K562 (cell line): Measurements from ENCODE around the gene RERE. TPM values are rescaled to one million over a fixed set of nuclear protein-coding genes. Genes with fewer than 3 reads are reported as not detected.

ENCODE experiments used
- ATAC-seq: fragments of 200-7000 bp; cut with Tn5 transposase; 3 replicates; pipeline ENCODE4 v1.9.1; 2020; ENCODE audit warnings: moderate library complexity
- BruUV-seq: library from RNA; stranded (reverse); fragments of 400-500 nt; replicated peaks from 2 replicates; lab custom pipeline; 2021; lab: Mats Ljungman, UMichigan
- CTCF ChIA-PET: fragments of 300-600 bp; formaldehyde crosslinking; extraction: SDS; loops from one replicate; lab custom pipeline; 2021; ENCODE audit warnings: low intra/inter-chr PET ratio; lab: Yijun Ruan, JAX
- POLR2A ChIA-PET: fragments of 300-600, 350-650 bp; sonication (Branson Sonifier 250); formaldehyde crosslinking; extraction: SDS; loops from one replicate; lab custom pipeline; 2021; ENCODE audit warnings: antibody characterized with exemption, inconsistent platforms; lab: Yijun Ruan, JAX
- DNase-seq, 4 experiments: peaks; one replicate each; pipeline versions ENCODE4 v3.0.0 to v3.0.0-alpha.2; 2011 to 2018; ENCODE audit warnings: low spot score in 3 of 4, mixed read lengths in 3 of 4; ENCODE audit errors: extremely low read depth in 1 of 4
- FAIRE-seq: peaks from 2 replicates; lab custom pipeline; 2011; peaks lifted over from hg19 to GRCh38; lab: Jason Lieb, UNC
- H2AFZ ChIP-seq: 2 replicates; pipeline ENCODE4 v1.6.0; 2011; ENCODE audit warnings: low read depth, low read length, control low read depth, inconsistent platforms
- H3K27ac ChIP-seq: fragments of 200-600 bp; 3 replicates; pipeline ENCODE4 v1.8.0; 2011; ENCODE audit warnings: low read depth, mild to moderate bottlenecking, control low read depth, inconsistent platforms, low read length, moderate library complexity, mixed read lengths; ENCODE audit errors: extremely low read depth
- H3K27me3 ChIP-seq, 2 experiments: fragments of 300-600 bp in 1 of 2; 2 replicates in 1 of 2; 3 replicates in 1 of 2; pipeline versions ENCODE4 v1.6.0 to v1.8.0; 2011; ENCODE audit warnings: inconsistent platforms in 2 of 2, low read length in 2 of 2, mild to moderate bottlenecking in 1 of 2, mixed read lengths in 1 of 2, moderate library complexity in 1 of 2; ENCODE audit not compliant: control insufficient read depth in 2 of 2, insufficient read depth in 2 of 2
- H3K36me3 ChIP-seq: fragments of 300-600 bp; 3 replicates; pipeline ENCODE4 v1.8.0; 2011; ENCODE audit warnings: mild to moderate bottlenecking, low read length, inconsistent platforms; ENCODE audit not compliant: control insufficient read depth, insufficient read depth
- H3K4me1 ChIP-seq, 2 experiments: fragments of 200-600 bp in 1 of 2; replicated peaks in 1 of 2; 2 replicates in 1 of 2; 3 replicates in 1 of 2; pipeline versions ENCODE4 v1.5.1 to v1.8.0; 2011; ENCODE audit warnings: inconsistent platforms in 2 of 2, low read length in 2 of 2, mild to moderate bottlenecking in 1 of 2, mixed read lengths in 1 of 2, moderate library complexity in 1 of 2; ENCODE audit not compliant: control insufficient read depth in 2 of 2, insufficient read depth in 2 of 2
- H3K4me2 ChIP-seq: 2 replicates; pipeline ENCODE4 v1.6.1; 2011; ENCODE audit warnings: low read length, control low read depth, inconsistent platforms, mixed read lengths; ENCODE audit not compliant: insufficient read depth
- H3K4me3 ChIP-seq: fragments of 200-600 bp; sonication (generic), shearing (Covaris generic); 2 replicates; pipeline ENCODE4 v1.5.1; 2016; ENCODE audit warnings: control low read depth, inconsistent platforms
- H3K79me2 ChIP-seq: fragments of 200-600 bp; 3 replicates; pipeline ENCODE4 v1.8.0; 2011; ENCODE audit warnings: low read length, inconsistent platforms; ENCODE audit not compliant: control insufficient read depth, insufficient read depth
- H3K9ac ChIP-seq, 2 experiments: 2 replicates each; pipeline versions ENCODE4 v1.6.0 to v1.6.1; 2011; ENCODE audit warnings: low read depth in 2 of 2, low read length in 2 of 2, control low read depth in 1 of 2, inconsistent platforms in 1 of 2, mild to moderate bottlenecking in 1 of 2, mixed read lengths in 1 of 2; ENCODE audit not compliant: insufficient read depth in 1 of 2
- H3K9me1 ChIP-seq: one replicate; pipeline ENCODE4 v1.6.0; 2011; ENCODE audit warnings: inconsistent platforms, mild to moderate bottlenecking, low read length, moderate library complexity; ENCODE audit not compliant: control insufficient read depth, insufficient read depth
- H3K9me3 ChIP-seq: replicated peaks from 2 replicates; pipeline ENCODE4 v1.5.1; 2011; ENCODE audit warnings: low read depth, low read length, inconsistent platforms; ENCODE audit not compliant: control insufficient read depth, insufficient read depth
- H4K20me1 ChIP-seq: replicated peaks from 2 replicates; pipeline ENCODE4 v1.6.1; 2011; ENCODE audit warnings: low read length, inconsistent platforms, mixed read lengths; ENCODE audit not compliant: control insufficient read depth, insufficient read depth
- CBX2 ChIP-seq: fragments of 200-600 bp; sonication (generic); IDR thresholded peaks from one replicate; pipeline ENCODE4 v1.6.1; 2012; ENCODE audit warnings: mild to moderate bottlenecking, low read length, inconsistent platforms; ENCODE audit not compliant: insufficient read depth, poor library complexity, severe bottlenecking
- CEBPB ChIP-seq: fragments of 450-650 bp; IDR thresholded peaks from 2 replicates; pipeline ENCODE4 v1.6.1; 2016; ENCODE audit warnings: missing genetic modification characterization, missing compliant biosample characterization
- CEBPG ChIP-seq, 3 experiments: fragments of 200-800 bp in 1 of 3; sonication (Bioruptor generic) in 1 of 3; sonication (generic) in 1 of 3; formaldehyde crosslinking in 1 of 3; IDR thresholded peaks in 2 of 3; conservative IDR thresholded peaks in 1 of 3; 2 replicates each; pipeline versions ENCODE4 v1.6.1 to v1.8.0; 2016 to 2022; ENCODE audit warnings: missing compliant biosample characterization in 2 of 3, missing genetic modification characterization in 2 of 3, mild to moderate bottlenecking in 1 of 3, missing genetic modification reagents in 1 of 3
- EZH2 ChIP-seq: IDR thresholded peaks from 2 replicates; pipeline ENCODE4 v1.6.1; 2012; ENCODE audit warnings: low read depth, mild to moderate bottlenecking, inconsistent platforms, low read length, borderline replicate concordance
- GATA2 ChIP-seq: sonication (generic); formaldehyde crosslinking; IDR thresholded peaks from 2 replicates; pipeline ENCODE4 v1.4.0; 2020; ENCODE audit warnings: mild to moderate bottlenecking, missing genetic modification reagents
- GATAD2B ChIP-seq: fragments of 450-650 bp; IDR thresholded peaks from 2 replicates; pipeline ENCODE4 v1.6.1; 2017; ENCODE audit warnings: mild to moderate bottlenecking, borderline replicate concordance
- GMEB1 ChIP-seq: fragments of 250-450 bp; sonication (Bioruptor Pico); IDR thresholded peaks from 2 replicates; pipeline ENCODE4 v1.4.0; 2020; ENCODE audit warnings: mild to moderate bottlenecking
- HBP1 ChIP-seq: fragments of 450-650 bp; formaldehyde crosslinking; IDR thresholded peaks from 2 replicates; pipeline ENCODE4 v1.4.0; 2022; ENCODE audit warnings: missing genetic modification characterization
- STAT5A ChIP-seq: IDR thresholded peaks from 2 replicates; pipeline ENCODE4 v1.6.1; 2012; ENCODE audit warnings: low read length, inconsistent platforms, borderline replicate concordance
- U2AF2 ChIP-seq: fragments of 200-400 bp; formaldehyde crosslinking; optimal IDR thresholded peaks from 2 replicates; pipeline ENCODE3; 2017; ENCODE audit warnings: low read depth, mild to moderate bottlenecking, low read length
- WGBS: fragments of 100-300 bp; shearing (Covaris generic); methylation state at CpG from one replicate; pipeline ENCODE4 v1.1.6; 2016; ENCODE audit warnings: low coverage, mixed read lengths; ENCODE audit not compliant: insufficient coverage; ENCODE audit errors: missing lambda C conversion rate; 5-methylcytosine and 5-hydroxymethylcytosine counted together
- in situ Hi-C: fragments of 300-500 bp; cut with MboI; formaldehyde crosslinking; loops from 4 replicates; pipeline ENCODE4 v1.15.0; 2018; ENCODE audit warnings: inconsistent platforms, mixed read lengths
- intact Hi-C: fragments of 100-400 bp; cut with micrococcal nuclease; formaldehyde crosslinking; loops from 2 replicates; pipeline ENCODE4 v1.14.2; 2022
- polyA plus RNA-seq, 8 experiments: library from polyadenylated mRNA; depleted of rRNA in 4 of 8; stranded (reverse) in 5 of 8; unstranded in 3 of 8; fragments of >200 nt; fragmentation: Nextera tagmentation in 2 of 8; fragmentation: Illumina TruSeq in 1 of 8; extraction: Ambion mirVana in 2 of 8; extraction: Trizol in 1 of 8; gene quantifications; 2 replicates each; pipeline versions ENCODE4 v1.2.1 to v1.2.3, GENCODE V29; 2011 to 2014; ENCODE audit warnings: inconsistent platforms in 1 of 8, missing spikeins in 1 of 8
- total RNA-seq, 7 experiments: library from RNA; depleted of rRNA in 6 of 7; stranded (reverse); fragments of >200 nt in 6 of 7; fragmentation: Illumina TruSeq in 2 of 7; extraction: Trizol in 2 of 7; gene quantifications; 2 replicates each; pipeline versions ENCODE4 v1.2.1 to v1.2.3, GENCODE V29; 2011 to 2021; ENCODE audit warnings: low replicate concordance in 1 of 7

Gene RERE
- total and polyA plus RNA-seq, 9 of the 15 experiments (the other 6 are each of a cell fraction or from before 2014, with no cell fraction given): 3.0 to 51.5 (median 13.4) TPM

GRCh38 chr1:8662380-8663072 lies 154.9 kb downstream of the RERE start:
- H3K4me3 ChIP-seq: no peak overlapping the region
- ChIA-PET POLR2A (interaction anchor here (0.8 to 1.9 kb wide), 6 partner anchors 11 to 313 kb away, joined by 3 to 6 read pairs (median 4); no protein-coding TSS in a partner anchor), CTCF (no interaction called here)
- H3K9me3 ChIP-seq: no peaks in the 10 kb centered on the region
- H3K4me2 ChIP-seq: no peak overlapping the region
- H3K27me3 ChIP-seq: no peaks in the 10 kb centered on the region
- peaks cover 5% of the 10 kb centered on the region for H3K9me1 ChIP-seq
- DNase-seq: no peak
- no peak for ATAC-seq
- no peak overlapping the region for H3K9ac ChIP-seq
- H3K27ac ChIP-seq: peak overlapping the region; percentile 7; the same call in 1 of the 3 replicates
- H4K20me1 ChIP-seq: peaks cover 24% of the 10 kb centered on the region
- no peak for FAIRE-seq
- no peak overlapping the region for H2AFZ ChIP-seq
- H3K36me3 ChIP-seq: no peaks in the 10 kb centered on the region
- TF ChIP-seq GATAD2B: no peak
- TF ChIP-seq HBP1 (CRISPR knock-in tag): no peak
- TF ChIP-seq CEBPG (CRISPR knock-in tag; IDR thresholded peaks at IDR 0.05): no peak
- TF ChIP-seq CEBPG (tag; conservative IDR thresholded peaks at IDR 0.05 in 1 of 2, IDR thresholded peaks at IDR 0.05 in 1 of 2): peak in 1 of 2 experiments; percentile 39; a peak in 1 of 4 replicates
- no peak for TF ChIP-seq GATA2 (CRISPR knock-in tag)
- TF ChIP-seq STAT5A: no peak
- no peak for TF ChIP-seq U2AF2
- no peak for TF ChIP-seq EZH2
- TF ChIP-seq CEBPB: peak; percentile 16; the same call in 1 of the 2 replicates
- TF ChIP-seq CBX2: no peak
- TF ChIP-seq GMEB1 (CRISPR knock-in tag): no peak
- BruUV-seq: no TSS peak
- 90% methylated on average over 4 of the region's 4 CpGs for WGBS
- intact Hi-C loops (no loop called here), in situ Hi-C loops (no loop called here)
- peaks cover 8 to 58% of the 10 kb centered on the region in 2 experiments; a peak in 4 of 5 replicates for H3K4me1 ChIP-seq
- peaks cover 83% of the 10 kb centered on the region for H3K79me2 ChIP-seq
